ENCODE data around the gene PCSK1.

DNA sequence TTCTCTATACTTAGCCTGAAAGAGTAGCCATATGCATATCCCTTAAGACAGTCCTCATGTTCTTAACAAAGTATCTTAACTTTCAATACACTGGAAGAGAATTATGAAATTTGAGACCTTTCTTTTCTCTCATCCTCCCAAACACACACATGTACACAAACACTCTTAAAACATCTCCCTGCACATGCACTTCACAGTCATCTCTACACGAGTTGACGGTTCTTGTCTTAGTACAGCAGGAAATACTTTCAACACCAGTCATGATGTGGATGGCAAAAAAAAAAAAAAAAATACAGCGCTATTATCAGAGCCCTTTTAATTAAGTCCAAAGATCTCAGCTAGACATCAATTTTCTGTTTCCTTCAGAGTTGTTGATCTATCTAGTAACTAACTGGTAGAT is 43.6 kb upstream of the PCSK1 start:
- TF ChIP-seq, protein P1, sequence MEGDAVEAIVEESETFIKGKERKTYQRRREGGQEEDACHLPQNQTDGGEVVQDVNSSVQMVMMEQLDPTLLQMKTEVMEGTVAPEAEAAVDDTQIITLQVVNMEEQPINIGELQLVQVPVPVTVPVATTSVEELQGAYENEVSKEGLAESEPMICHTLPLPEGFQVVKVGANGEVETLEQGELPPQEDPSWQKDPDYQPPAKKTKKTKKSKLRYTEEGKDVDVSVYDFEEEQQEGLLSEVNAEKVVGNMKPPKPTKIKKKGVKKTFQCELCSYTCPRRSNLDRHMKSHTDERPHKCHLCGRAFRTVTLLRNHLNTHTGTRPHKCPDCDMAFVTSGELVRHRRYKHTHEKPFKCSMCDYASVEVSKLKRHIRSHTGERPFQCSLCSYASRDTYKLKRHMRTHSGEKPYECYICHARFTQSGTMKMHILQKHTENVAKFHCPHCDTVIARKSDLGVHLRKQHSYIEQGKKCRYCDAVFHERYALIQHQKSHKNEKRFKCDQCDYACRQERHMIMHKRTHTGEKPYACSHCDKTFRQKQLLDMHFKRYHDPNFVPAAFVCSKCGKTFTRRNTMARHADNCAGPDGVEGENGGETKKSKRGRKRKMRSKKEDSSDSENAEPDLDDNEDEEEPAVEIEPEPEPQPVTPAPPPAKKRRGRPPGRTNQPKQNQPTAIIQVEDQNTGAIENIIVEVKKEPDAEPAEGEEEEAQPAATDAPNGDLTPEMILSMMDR (IDR thresholded peaks at IDR 0.05): no peak
- TF ChIP-seq POLR2A (IDR thresholded peaks at IDR 0.05): no peak
